Central memory CD8-positive, alpha-beta T cell (primary cell): ENCODE results near the gene PARN.

Source experiments
- ATAC-seq: fragments of 150-1000 bp; cut with Tn5 transposase; replicated peaks from 2 replicates; pipeline ENCODE4 v1.10.0; 2022; ENCODE audit warnings: mild to moderate bottlenecking, moderate FRiP score, moderate number of reproducible peaks; ENCODE audit not compliant: poor library complexity, severe bottlenecking; ENCODE audit errors: extremely low read depth
- DNase-seq, 2 donors: peaks; one replicate each; pipeline ENCODE4 v3.0.0; 2021; ENCODE audit warnings: low spot score in 2 of 2
- H3K27ac Mint-ChIP-seq: one replicate; pipeline ENCODE4 v1.8.0; 2022; ENCODE audit warnings: low read depth, mild to moderate bottlenecking, moderate library complexity, mixed read lengths
- H3K27me3 Mint-ChIP-seq: one replicate; pipeline ENCODE4 v1.8.0; 2022; ENCODE audit warnings: mixed read lengths
- H3K36me3 Mint-ChIP-seq: one replicate; pipeline ENCODE4 v1.8.0; 2022; ENCODE audit warnings: mild to moderate bottlenecking, moderate library complexity, mixed read lengths; ENCODE audit not compliant: insufficient read depth
- H3K4me1 Mint-ChIP-seq: one replicate; pipeline ENCODE4 v1.8.0; 2022; ENCODE audit warnings: mixed read lengths
- H3K4me3 Mint-ChIP-seq: one replicate; pipeline ENCODE4 v1.8.0; 2022; ENCODE audit warnings: mild to moderate bottlenecking, moderate library complexity, mixed read lengths
- H3K9me3 Mint-ChIP-seq: one replicate; pipeline ENCODE4 v1.8.0; 2022; ENCODE audit warnings: mixed read lengths

The PARN gene

GRCh38 chr16:14629919-14630619, at the start of gene PARN:
PARN (minus strand) TSS chr16:14630260; CDS start chr16:14630125, 135 bp downstream.
- H3K9me3 Mint-ChIP-seq, result peaks cover 6% of the 10 kb centered on the region
- peak within 1 kb of the TSS; percentile 95 for H3K4me3 Mint-ChIP-seq
- ATAC-seq (peak; percentile 47), DNase-seq (peak; percentile 96)
- H3K4me1 Mint-ChIP-seq, result peaks cover 45% of the 10 kb centered on the region
- H3K27me3 Mint-ChIP-seq, result no peaks in the 10 kb centered on the region
- peaks cover 44% of the 10 kb centered on the region for H3K36me3 Mint-ChIP-seq
- H3K27ac Mint-ChIP-seq, result peak within 1 kb of the TSS; percentile 92

DNA sequence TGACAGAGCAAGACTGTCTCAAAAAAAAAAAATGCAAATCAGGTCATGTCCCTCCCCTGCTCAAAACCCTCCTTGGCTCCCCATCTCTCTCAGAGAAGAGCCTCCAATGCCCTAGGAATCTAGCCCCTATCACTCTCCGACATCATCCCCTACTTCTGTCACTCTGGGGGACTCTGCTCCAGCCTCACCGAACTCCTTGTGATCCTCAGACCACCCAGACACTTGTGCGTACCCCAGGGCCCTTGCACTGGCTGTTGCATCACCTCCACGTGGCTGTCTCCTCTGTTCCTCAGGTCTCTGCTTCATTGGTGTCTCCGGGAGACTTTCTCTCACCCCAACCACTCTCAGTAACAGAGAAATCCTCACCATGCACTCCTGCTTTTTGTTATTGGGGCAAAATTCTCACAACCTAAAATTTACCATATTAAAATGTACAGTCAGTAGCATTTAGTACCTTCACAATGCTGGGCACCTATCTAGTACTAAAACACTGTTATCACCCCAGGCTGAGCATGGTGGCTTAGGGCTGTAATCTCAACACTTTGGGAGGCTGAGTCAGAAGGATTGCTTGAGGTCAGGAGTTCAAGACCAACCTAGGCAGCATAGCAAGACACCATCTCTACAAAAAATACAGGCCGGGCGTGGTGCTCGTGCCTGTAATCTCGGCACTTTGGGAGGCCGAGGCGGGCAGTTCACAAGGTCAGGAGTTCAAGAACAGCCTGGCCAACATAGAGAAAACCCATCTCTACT, 48.9 kb upstream of the PARN start:
- H3K36me3 Mint-ChIP-seq, result peaks cover 1% of the 10 kb centered on the region
- ATAC-seq (no peak), DNase-seq (no peak)
- H3K27me3 Mint-ChIP-seq, result peaks cover 28% of the 10 kb centered on the region
- no peak overlapping the region for H3K27ac Mint-ChIP-seq
- no peak overlapping the region for H3K4me3 Mint-ChIP-seq
- H3K4me1 Mint-ChIP-seq, result no peaks in the 10 kb centered on the region
- no peaks in the 10 kb centered on the region for H3K9me3 Mint-ChIP-seq

DNA sequence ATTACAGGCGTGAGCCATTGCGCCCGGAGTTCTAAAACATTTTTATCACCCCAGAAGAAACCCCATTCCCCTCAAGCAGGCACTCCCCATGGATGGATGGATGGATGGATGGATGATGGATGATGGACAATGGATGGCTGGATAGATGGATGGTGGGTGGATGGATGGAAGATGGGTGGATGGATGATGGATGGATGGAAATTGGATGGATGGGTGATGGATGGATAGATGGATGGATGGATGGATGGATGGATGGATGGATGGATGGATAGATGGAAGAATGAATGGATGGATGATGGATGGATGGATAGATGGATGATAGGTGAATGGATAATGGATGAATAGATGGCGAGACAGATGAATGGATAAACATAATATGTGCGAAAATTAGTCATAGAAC, 47.6 kb upstream of the PARN start:
- H3K9me3 Mint-ChIP-seq, result no peaks in the 10 kb centered on the region
- peaks cover 2% of the 10 kb centered on the region for H3K4me1 Mint-ChIP-seq
- H3K4me3 Mint-ChIP-seq, result no peak overlapping the region
- DNase-seq (no peak), ATAC-seq (no peak)
- H3K27ac Mint-ChIP-seq, result no peak overlapping the region
- peaks cover 28% of the 10 kb centered on the region for H3K27me3 Mint-ChIP-seq
- H3K36me3 Mint-ChIP-seq, result peaks cover 1% of the 10 kb centered on the region

DNA sequence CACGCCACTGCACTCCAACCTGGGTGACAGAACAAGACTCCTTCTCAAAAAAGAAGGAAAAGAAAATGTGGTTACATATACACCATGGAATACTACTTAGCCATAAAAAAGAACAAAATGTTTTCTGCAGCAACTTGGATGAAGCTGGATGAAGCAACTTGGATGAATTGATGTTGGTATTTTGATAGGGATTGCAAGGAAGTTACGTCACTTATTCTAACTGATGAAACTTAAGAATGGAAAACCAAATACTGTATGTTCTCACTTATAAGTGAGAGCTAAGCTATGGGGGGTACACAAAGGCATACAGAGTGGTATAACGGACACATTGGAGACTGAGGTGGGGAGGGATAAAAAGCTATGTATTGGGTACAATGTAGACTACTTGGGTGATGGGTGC, 46.6 kb upstream of the PARN start:
- no peak overlapping the region for H3K4me3 Mint-ChIP-seq
- peaks cover 7% of the 10 kb centered on the region for H3K4me1 Mint-ChIP-seq
- H3K9me3 Mint-ChIP-seq, result no peaks in the 10 kb centered on the region
- DNase-seq (no peak), ATAC-seq (no peak)
- H3K36me3 Mint-ChIP-seq, result peaks cover 1% of the 10 kb centered on the region
- H3K27ac Mint-ChIP-seq, result no peak overlapping the region
- H3K27me3 Mint-ChIP-seq, result peaks cover 28% of the 10 kb centered on the region

- no peak for DNase-seq
- H3K27ac Mint-ChIP-seq, result no peak overlapping the region
- no peak overlapping the region for H3K4me3 Mint-ChIP-seq
Observed at GRCh38 chr16:14672403-14672971, 42.4 kb upstream of the PARN start.

GRCh38 chr16:14669776-14670175, 39.7 kb upstream of the PARN start:
- Mint-ChIP-seq H3K9me3 (no peaks in the 10 kb centered on the region), H3K4me1 (peaks cover 7% of the 10 kb centered on the region), H3K36me3 (peaks cover 29% of the 10 kb centered on the region), H3K27me3 (no peaks in the 10 kb centered on the region), H3K27ac (no peak overlapping the region), H3K4me3 (no peak overlapping the region)
- DNase-seq (no peak), ATAC-seq (no peak)

More at GRCh38 chr16:14672403-14672971, 42.4 kb upstream of the PARN start:
- H3K36me3 Mint-ChIP-seq, result peaks cover 9% of the 10 kb centered on the region
- peaks cover 7% of the 10 kb centered on the region for H3K4me1 Mint-ChIP-seq
- no peaks in the 10 kb centered on the region for H3K9me3 Mint-ChIP-seq
- peak; percentile 36 for ATAC-seq
- H3K27me3 Mint-ChIP-seq, result no peaks in the 10 kb centered on the region

DNA sequence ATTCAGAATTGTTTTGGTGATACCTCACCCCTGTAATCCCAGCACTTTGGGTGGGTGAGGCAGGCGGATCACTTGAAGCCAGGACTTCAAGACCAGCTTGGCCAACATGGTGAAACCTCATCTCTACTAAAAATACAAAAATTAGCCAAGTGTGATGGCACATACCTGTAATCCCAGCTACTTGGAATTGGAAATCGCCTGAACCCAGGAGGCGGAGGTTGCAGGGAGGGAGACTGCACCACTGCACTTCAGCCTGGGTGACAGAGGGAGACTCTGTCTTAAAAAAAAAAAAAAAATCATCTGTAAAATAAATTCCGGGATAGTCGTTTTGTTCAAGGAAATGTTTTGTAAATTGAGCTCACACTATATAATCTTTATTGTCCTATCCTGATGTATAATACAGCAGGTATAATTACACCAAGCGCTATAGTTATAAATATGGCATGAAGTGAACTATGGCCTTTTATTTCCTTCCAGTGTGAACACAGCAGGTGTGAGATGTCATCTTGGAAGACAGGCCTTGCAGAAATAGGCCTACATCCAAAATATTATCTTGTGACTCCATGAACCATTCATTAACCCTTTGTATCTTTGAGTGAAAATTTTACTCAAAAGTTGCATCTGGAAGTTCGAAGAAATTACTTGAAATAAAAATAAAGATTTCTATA, 38.6 kb upstream of the PARN start:
- peaks cover 40% of the 10 kb centered on the region for H3K36me3 Mint-ChIP-seq
- H3K4me3 Mint-ChIP-seq, result no peak overlapping the region
- no peaks in the 10 kb centered on the region for H3K9me3 Mint-ChIP-seq
- H3K4me1 Mint-ChIP-seq, result peaks cover 7% of the 10 kb centered on the region
- no peak overlapping the region for H3K27ac Mint-ChIP-seq
- ATAC-seq (no peak), DNase-seq (no peak)
- H3K27me3 Mint-ChIP-seq, result no peaks in the 10 kb centered on the region

DNA sequence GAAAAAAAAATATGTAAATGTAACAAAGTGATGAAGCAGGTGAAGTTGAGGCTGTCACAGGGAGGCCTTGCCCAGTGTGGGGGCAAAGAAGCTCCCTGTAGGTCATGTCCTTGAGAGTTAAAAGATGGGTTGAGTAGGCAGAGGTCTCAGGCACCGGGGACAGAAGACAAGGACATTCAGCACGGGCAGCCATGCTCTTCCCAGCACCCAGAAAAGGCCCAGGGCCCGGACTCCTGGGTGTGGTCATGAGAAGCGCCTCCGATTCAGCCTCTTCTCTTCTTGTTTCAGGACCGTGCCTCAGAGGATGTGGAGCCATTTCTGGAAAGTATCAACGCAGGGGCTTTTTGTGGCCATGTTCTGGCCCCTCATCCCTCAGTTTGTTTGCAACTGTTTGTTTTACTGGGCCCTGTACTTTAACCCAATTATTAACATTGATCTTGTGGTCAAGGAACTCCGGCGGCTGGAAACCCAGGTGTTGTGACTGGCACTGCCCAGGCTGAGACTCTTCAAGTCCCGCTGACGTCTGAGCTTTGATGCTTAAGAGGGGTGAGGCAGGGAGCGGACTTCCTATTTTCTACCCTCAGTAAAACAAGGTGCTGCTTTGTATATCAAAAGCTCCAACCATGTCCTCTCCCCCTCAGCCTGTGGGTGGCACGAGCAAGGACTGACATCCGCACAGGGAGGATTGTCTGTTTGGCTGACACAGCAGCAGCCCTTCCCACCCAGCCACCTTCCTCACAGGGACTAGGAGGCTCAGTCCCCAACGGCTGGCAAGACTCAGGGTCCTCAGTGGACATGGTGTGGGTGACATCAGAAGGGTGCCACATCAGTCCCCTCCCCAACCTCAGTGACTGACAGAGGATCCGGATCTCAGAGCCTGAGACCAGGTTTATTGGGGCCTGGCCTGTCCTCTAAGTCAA, 37.5 kb upstream of the PARN start:
- H3K27me3 Mint-ChIP-seq, result no peaks in the 10 kb centered on the region
- peaks cover 49% of the 10 kb centered on the region for H3K36me3 Mint-ChIP-seq
- H3K9me3 Mint-ChIP-seq, result no peaks in the 10 kb centered on the region
- ATAC-seq, result no peak
- H3K4me3 Mint-ChIP-seq, result no peak overlapping the region
- no peak for DNase-seq
- no peak overlapping the region for H3K27ac Mint-ChIP-seq
- H3K4me1 Mint-ChIP-seq, result peaks cover 5% of the 10 kb centered on the region

DNA sequence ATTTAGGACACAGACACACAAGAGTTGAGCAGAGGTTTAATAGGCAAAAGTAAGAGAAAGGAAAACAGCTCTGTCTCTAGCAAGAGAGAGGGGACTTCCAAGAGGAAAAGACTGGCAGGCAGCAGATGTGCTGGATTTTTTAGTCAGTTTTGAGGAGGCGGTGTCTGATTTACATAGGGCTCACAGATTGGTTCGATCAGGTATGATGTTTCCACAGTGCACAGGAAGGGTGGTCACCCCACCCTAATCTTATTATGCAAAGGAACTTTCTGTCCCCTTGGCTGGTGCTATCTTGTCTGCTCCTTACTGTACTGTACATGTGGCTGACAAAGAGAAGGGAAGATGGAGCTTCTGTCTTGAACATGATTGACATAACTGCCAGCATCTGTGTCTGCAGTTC, 28.0 kb upstream of the PARN start:
- Mint-ChIP-seq H3K9me3 (no peaks in the 10 kb centered on the region), H3K4me3 (no peak overlapping the region), H3K27me3 (no peaks in the 10 kb centered on the region), H3K27ac (no peak overlapping the region), H3K4me1 (no peaks in the 10 kb centered on the region), H3K36me3 (peaks cover 67% of the 10 kb centered on the region)
- ATAC-seq (no peak), DNase-seq (no peak)

GRCh38 chr16:14652726-14653125, 22.7 kb upstream of the PARN start:
- H3K4me1 Mint-ChIP-seq, result no peaks in the 10 kb centered on the region
- peaks cover 74% of the 10 kb centered on the region for H3K36me3 Mint-ChIP-seq
- DNase-seq, result no peak
- H3K9me3 Mint-ChIP-seq, result no peaks in the 10 kb centered on the region
- H3K4me3 Mint-ChIP-seq, result no peak overlapping the region
- peak overlapping the region; percentile 34 for H3K27ac Mint-ChIP-seq
- no peaks in the 10 kb centered on the region for H3K27me3 Mint-ChIP-seq
- ATAC-seq, result no peak

GRCh38 chr16:14650629-14651028, 20.6 kb upstream of the PARN start:
- Mint-ChIP-seq H3K4me1 (no peaks in the 10 kb centered on the region), H3K36me3 (peaks cover 70% of the 10 kb centered on the region), H3K4me3 (no peak overlapping the region), H3K9me3 (no peaks in the 10 kb centered on the region), H3K27me3 (no peaks in the 10 kb centered on the region), H3K27ac (no peak overlapping the region)
- DNase-seq, result no peak
- no peak for ATAC-seq

DNA sequence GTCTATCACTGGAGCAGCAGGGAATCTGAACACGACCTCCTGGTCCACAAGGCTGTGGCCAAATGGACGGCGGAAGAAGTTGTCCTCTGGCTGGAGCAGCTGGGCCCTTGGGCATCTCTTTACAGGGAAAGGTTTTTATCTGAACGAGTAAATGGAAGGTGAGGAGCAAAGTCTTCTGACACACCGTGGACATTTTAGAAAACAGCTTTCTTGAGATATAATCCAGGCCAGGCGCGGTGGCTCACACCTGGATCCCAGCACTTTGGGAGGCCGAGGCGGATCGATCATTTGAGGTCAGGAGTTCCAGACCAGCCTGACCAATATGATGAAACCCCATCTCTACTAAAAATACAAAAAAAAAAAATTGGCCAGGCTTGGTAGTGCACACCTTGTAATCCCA, 19.8 kb upstream of the PARN start:
- Mint-ChIP-seq H3K4me1 (no peaks in the 10 kb centered on the region), H3K27ac (no peak overlapping the region), H3K36me3 (peaks cover 67% of the 10 kb centered on the region), H3K4me3 (no peak overlapping the region), H3K27me3 (no peaks in the 10 kb centered on the region), H3K9me3 (no peaks in the 10 kb centered on the region)
- DNase-seq, result no peak
- no peak for ATAC-seq
